Liver (tissue), 9 donors: ENCODE measurements around the gene PSIP1. TPM values are rescaled to one million over a fixed set of nuclear protein-coding genes. Genes with fewer than 3 reads are reported as not detected.
"Not testable (repeated sequence)": the region's sequence is repeated elsewhere in the genome, so short reads cannot be mapped to it uniquely, and the experiment has no call there.

Experiments
- DNase-seq: peaks from one replicate; pipeline ENCODE4 v3.0.0-alpha.2; 2017; ENCODE audit warnings: low spot score
- H3K27ac ChIP-seq, 2 donors: one replicate each; pipeline ENCODE4 v1.7.0; 2013; ENCODE audit warnings: inconsistent platforms in 2 of 2, low read length in 2 of 2, control low read depth in 1 of 2, low read depth in 1 of 2, mild to moderate bottlenecking in 1 of 2
- H3K27me3 ChIP-seq, 4 donors: one replicate each; pipeline versions ENCODE4 v1.6.1 to v1.7.0; 2013; ENCODE audit warnings: low read length in 3 of 4, inconsistent platforms in 1 of 4, mild to moderate bottlenecking in 1 of 4, moderate library complexity in 1 of 4; ENCODE audit not compliant: control insufficient read depth in 4 of 4, insufficient read depth in 4 of 4
- H3K36me3 ChIP-seq, 4 donors: one replicate each; pipeline versions ENCODE4 v1.6.1 to v1.7.0; 2013; ENCODE audit warnings: low read length in 3 of 4, mild to moderate bottlenecking in 3 of 4, low read depth in 1 of 4, moderate library complexity in 1 of 4; ENCODE audit not compliant: control insufficient read depth in 4 of 4, insufficient read depth in 3 of 4
- H3K4me1 ChIP-seq, 4 donors: one replicate each; pipeline versions ENCODE4 v1.6.1 to v1.7.0; 2013; ENCODE audit warnings: low read length in 3 of 4, mild to moderate bottlenecking in 3 of 4, moderate library complexity in 1 of 4; ENCODE audit not compliant: control insufficient read depth in 4 of 4, insufficient read depth in 4 of 4
- H3K4me3 ChIP-seq, 3 donors: one replicate each; pipeline versions ENCODE4 v1.6.1 to v1.7.0; 2013; ENCODE audit warnings: low read length in 3 of 3, control low read depth in 1 of 3, low read depth in 1 of 3, mild to moderate bottlenecking in 1 of 3
- H3K9ac ChIP-seq, 2 donors: one replicate each; pipeline ENCODE4 v1.7.0; 2013; ENCODE audit warnings: low read length in 2 of 2, mild to moderate bottlenecking in 2 of 2, moderate library complexity in 2 of 2, control low read depth in 1 of 2, low read depth in 1 of 2
- H3K9me3 ChIP-seq, 4 donors: one replicate each; pipeline versions ENCODE4 v1.6.1 to v1.7.0; 2013; ENCODE audit warnings: low read length in 3 of 4; ENCODE audit not compliant: control insufficient read depth in 4 of 4
- EGR1 ChIP-seq, 2 donors: IDR thresholded peaks; 2 replicates each; pipeline ENCODE4 v1.6.1; 2016 to 2018; ENCODE audit warnings: antibody characterized with exemption in 2 of 2, low read depth in 2 of 2
- FOXA1 ChIP-seq: IDR thresholded peaks from 2 replicates; pipeline ENCODE4 v1.6.1; 2016; ENCODE audit warnings: antibody characterized with exemption
- FOXA2 ChIP-seq: IDR thresholded peaks from 2 replicates; pipeline ENCODE4 v1.6.1; 2016; ENCODE audit warnings: antibody characterized with exemption
- GABPA ChIP-seq, 2 donors: IDR thresholded peaks in 1 of 2; conservative IDR thresholded peaks in 1 of 2; 2 replicates each; pipeline ENCODE4 v1.6.1; 2016; ENCODE audit warnings: antibody characterized with exemption in 2 of 2, mild to moderate bottlenecking in 1 of 2, moderate library complexity in 1 of 2
- HNF4A ChIP-seq, 2 donors: conservative IDR thresholded peaks; 2 replicates each; pipeline ENCODE4 v1.6.1; 2016; ENCODE audit warnings: antibody characterized with exemption in 2 of 2, mild to moderate bottlenecking in 2 of 2
- HNF4G ChIP-seq: IDR thresholded peaks from 2 replicates; pipeline ENCODE4 v1.6.1; 2016; ENCODE audit warnings: antibody characterized with exemption
- JUND ChIP-seq, 2 donors: IDR thresholded peaks; 2 replicates each; pipeline ENCODE4 v1.6.1; 2016; ENCODE audit warnings: antibody characterized with exemption in 2 of 2
- RAD21 ChIP-seq, 2 donors: IDR thresholded peaks; 2 replicates each; pipeline ENCODE4 v1.6.1; 2016; ENCODE audit warnings: antibody characterized with exemption in 2 of 2, mild to moderate bottlenecking in 2 of 2
- RXRA ChIP-seq, 2 donors: IDR thresholded peaks; 2 replicates each; pipeline ENCODE4 v1.6.1; 2017 to 2018; ENCODE audit warnings: antibody characterized with exemption in 2 of 2, mild to moderate bottlenecking in 1 of 2
- SP1 ChIP-seq: IDR thresholded peaks from 2 replicates; pipeline ENCODE4 v1.6.1; 2018; ENCODE audit warnings: antibody characterized with exemption, mild to moderate bottlenecking
- YY1 ChIP-seq: IDR thresholded peaks from 2 replicates; pipeline ENCODE4 v1.6.1; 2016; ENCODE audit warnings: antibody characterized with exemption, mild to moderate bottlenecking
- WGBS: extraction: QIAGEN DNeasy Blood & Tissue Kit; methylation state at CpG from one replicate; pipeline ENCODE4 v1.1.7; 2013; 5-methylcytosine and 5-hydroxymethylcytosine counted together
- polyA plus RNA-seq, 2 donors: library from polyadenylated mRNA; stranded (reverse) in 1 of 2; unstranded in 1 of 2; fragments of 200-250 nt in 1 of 2; fragments of >200 nt in 1 of 2; fragmentation: Nextera tagmentation in 1 of 2; extraction: Ambion mirVana in 1 of 2; gene quantifications; one replicate each; pipeline versions ENCODE4 v1.2.1 to v1.2.3, GENCODE V29; 2013 to 2015
- total RNA-seq, 2 donors: library from RNA; depleted of rRNA; stranded (reverse); fragments of >200 nt; gene quantifications; one replicate each; pipeline ENCODE4 v1.2.3, GENCODE V29; 2014
- TF ChIP-seq, protein P1 (sequence below): IDR thresholded peaks from 2 replicates; pipeline ENCODE4 v1.6.1; 2016; ENCODE audit warnings: antibody characterized with exemption
- TF ChIP-seq, protein P2 (sequence below): IDR thresholded peaks from 2 replicates; pipeline ENCODE4 v1.6.1; 2016; ENCODE audit warnings: antibody characterized with exemption
- TF ChIP-seq, protein P3 (sequence below): fragments of 150-350 bp; IDR thresholded peaks from 2 replicates; pipeline ENCODE4 v1.5.1; 2017; ENCODE audit warnings: improper control_type of control experiment, low read depth, low read length; ENCODE audit not compliant: missing input control
- TF ChIP-seq, protein P4 (sequence below): IDR thresholded peaks from 2 replicates; pipeline ENCODE4 v1.6.1; 2016; ENCODE audit warnings: antibody characterized with exemption, mild to moderate bottlenecking
- TF ChIP-seq, protein P5 (sequence below): IDR thresholded peaks from 2 replicates; pipeline ENCODE4 v1.6.1; 2016; ENCODE audit warnings: antibody characterized with exemption
- donor health status: healthy.
- donor health status: healthy.
- donor health status: healthy.
- donor health status: healthy.
- donor health status: healthy.

The PSIP1 gene
- total and polyA plus RNA-seq, 4 donors, result 9.2 to 22.7 (median 13.2) TPM

DNA sequence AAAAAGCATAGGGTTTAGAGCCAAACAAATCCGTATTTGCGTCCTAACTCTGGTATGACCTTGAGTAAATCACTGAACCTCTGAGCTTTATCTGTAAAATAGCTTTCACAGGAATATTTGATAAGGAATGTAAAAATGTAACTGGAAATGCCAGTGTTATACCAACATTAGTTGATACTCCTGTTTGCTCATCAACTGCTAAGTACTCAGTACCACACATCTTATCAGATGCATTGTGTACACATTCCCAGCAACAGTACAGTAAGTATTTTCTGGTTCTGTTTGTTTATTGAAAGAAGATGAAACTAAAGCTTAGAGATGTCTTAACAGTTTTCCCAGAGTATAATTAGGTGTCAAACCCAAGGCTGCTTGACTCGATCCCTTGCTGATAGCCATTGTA is 66.6 kb downstream of the PSIP1 start:
- no peak for DNase-seq
- H3K4me3 ChIP-seq, result no peak overlapping the region

DNA sequence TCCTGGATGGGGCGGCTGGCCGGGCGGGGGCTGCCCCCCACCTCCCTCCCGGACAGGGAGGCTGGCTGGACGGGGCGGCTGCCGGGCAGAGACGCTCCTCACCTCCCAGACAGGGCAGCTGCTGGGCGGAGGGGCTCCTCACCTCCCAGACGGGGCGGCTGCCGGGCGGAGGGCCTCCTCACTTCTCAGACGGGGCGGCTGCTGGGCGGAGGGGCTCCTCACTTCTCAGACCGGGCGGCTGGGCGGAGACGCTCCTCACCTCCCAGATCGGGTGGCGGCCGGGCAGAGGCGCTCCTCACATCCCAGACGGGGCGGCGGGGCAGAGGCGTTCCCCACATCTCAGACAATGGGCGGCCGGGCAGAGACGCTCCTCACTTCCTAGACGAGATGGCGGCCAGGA is 68.5 kb downstream of the PSIP1 start:
- not testable (repeated sequence) for DNase-seq, H3K4me1 ChIP-seq, H3K4me3 ChIP-seq, H3K9me3 ChIP-seq, H3K9ac ChIP-seq, H3K27me3 ChIP-seq, H3K27ac ChIP-seq
- WGBS, result 98% methylated on average over 33 of the region's 33 CpGs
- peaks cover 6 to 45% (median 23%) of the 10 kb centered on the region in 4 donors for H3K36me3 ChIP-seq

More for the DNA sequence above, 66.6 kb downstream of the PSIP1 start:
- WGBS, result 82% methylated on average over 3 of the region's 3 CpGs
- Histone ChIP-seq H3K4me1 (no peaks in the 10 kb centered on the region), H3K27me3 (no peaks in the 10 kb centered on the region), H3K27ac (no peak overlapping the region), H3K9me3 (no peaks in the 10 kb centered on the region), H3K9ac (no peak overlapping the region), H3K36me3 (peaks cover 10 to 60% (median 39%) of the 10 kb centered on the region in 4 donors)
- TF ChIP-seq HNF4G (no peak), EGR1 (IDR thresholded peaks at IDR 0.05; ENCODE audit: low read depth in 2 of 2) (no peak), RAD21 (IDR thresholded peaks at IDR 0.05) (no peak), GABPA (IDR thresholded peaks at IDR 0.05 in 1 of 2, conservative IDR thresholded peaks at IDR 0.05 in 1 of 2) (no peak), FOXA1 (no peak), HNF4A (conservative IDR thresholded peaks at IDR 0.05) (no peak), RXRA (IDR thresholded peaks at IDR 0.05) (no peak), YY1 (no peak), SP1 (no peak), FOXA2 (no peak), JUND (IDR thresholded peaks at IDR 0.05) (no peak)
- TF ChIP-seq, protein P1, sequence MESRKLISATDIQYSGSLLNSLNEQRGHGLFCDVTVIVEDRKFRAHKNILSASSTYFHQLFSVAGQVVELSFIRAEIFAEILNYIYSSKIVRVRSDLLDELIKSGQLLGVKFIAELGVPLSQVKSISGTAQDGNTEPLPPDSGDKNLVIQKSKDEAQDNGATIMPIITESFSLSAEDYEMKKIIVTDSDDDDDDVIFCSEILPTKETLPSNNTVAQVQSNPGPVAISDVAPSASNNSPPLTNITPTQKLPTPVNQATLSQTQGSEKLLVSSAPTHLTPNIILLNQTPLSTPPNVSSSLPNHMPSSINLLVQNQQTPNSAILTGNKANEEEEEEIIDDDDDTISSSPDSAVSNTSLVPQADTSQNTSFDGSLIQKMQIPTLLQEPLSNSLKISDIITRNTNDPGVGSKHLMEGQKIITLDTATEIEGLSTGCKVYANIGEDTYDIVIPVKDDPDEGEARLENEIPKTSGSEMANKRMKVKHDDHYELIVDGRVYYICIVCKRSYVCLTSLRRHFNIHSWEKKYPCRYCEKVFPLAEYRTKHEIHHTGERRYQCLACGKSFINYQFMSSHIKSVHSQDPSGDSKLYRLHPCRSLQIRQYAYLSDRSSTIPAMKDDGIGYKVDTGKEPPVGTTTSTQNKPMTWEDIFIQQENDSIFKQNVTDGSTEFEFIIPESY, result no peak
- TF ChIP-seq, protein P2, sequence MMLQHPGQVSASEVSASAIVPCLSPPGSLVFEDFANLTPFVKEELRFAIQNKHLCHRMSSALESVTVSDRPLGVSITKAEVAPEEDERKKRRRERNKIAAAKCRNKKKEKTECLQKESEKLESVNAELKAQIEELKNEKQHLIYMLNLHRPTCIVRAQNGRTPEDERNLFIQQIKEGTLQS, result no peak
- TF ChIP-seq, protein P3, sequence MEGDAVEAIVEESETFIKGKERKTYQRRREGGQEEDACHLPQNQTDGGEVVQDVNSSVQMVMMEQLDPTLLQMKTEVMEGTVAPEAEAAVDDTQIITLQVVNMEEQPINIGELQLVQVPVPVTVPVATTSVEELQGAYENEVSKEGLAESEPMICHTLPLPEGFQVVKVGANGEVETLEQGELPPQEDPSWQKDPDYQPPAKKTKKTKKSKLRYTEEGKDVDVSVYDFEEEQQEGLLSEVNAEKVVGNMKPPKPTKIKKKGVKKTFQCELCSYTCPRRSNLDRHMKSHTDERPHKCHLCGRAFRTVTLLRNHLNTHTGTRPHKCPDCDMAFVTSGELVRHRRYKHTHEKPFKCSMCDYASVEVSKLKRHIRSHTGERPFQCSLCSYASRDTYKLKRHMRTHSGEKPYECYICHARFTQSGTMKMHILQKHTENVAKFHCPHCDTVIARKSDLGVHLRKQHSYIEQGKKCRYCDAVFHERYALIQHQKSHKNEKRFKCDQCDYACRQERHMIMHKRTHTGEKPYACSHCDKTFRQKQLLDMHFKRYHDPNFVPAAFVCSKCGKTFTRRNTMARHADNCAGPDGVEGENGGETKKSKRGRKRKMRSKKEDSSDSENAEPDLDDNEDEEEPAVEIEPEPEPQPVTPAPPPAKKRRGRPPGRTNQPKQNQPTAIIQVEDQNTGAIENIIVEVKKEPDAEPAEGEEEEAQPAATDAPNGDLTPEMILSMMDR, result no peak
- TF ChIP-seq, protein P4, sequence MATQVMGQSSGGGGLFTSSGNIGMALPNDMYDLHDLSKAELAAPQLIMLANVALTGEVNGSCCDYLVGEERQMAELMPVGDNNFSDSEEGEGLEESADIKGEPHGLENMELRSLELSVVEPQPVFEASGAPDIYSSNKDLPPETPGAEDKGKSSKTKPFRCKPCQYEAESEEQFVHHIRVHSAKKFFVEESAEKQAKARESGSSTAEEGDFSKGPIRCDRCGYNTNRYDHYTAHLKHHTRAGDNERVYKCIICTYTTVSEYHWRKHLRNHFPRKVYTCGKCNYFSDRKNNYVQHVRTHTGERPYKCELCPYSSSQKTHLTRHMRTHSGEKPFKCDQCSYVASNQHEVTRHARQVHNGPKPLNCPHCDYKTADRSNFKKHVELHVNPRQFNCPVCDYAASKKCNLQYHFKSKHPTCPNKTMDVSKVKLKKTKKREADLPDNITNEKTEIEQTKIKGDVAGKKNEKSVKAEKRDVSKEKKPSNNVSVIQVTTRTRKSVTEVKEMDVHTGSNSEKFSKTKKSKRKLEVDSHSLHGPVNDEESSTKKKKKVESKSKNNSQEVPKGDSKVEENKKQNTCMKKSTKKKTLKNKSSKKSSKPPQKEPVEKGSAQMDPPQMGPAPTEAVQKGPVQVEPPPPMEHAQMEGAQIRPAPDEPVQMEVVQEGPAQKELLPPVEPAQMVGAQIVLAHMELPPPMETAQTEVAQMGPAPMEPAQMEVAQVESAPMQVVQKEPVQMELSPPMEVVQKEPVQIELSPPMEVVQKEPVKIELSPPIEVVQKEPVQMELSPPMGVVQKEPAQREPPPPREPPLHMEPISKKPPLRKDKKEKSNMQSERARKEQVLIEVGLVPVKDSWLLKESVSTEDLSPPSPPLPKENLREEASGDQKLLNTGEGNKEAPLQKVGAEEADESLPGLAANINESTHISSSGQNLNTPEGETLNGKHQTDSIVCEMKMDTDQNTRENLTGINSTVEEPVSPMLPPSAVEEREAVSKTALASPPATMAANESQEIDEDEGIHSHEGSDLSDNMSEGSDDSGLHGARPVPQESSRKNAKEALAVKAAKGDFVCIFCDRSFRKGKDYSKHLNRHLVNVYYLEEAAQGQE, result no peak
- TF ChIP-seq, protein P5, sequence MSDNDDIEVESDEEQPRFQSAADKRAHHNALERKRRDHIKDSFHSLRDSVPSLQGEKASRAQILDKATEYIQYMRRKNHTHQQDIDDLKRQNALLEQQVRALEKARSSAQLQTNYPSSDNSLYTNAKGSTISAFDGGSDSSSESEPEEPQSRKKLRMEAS, result no peak

DNA sequence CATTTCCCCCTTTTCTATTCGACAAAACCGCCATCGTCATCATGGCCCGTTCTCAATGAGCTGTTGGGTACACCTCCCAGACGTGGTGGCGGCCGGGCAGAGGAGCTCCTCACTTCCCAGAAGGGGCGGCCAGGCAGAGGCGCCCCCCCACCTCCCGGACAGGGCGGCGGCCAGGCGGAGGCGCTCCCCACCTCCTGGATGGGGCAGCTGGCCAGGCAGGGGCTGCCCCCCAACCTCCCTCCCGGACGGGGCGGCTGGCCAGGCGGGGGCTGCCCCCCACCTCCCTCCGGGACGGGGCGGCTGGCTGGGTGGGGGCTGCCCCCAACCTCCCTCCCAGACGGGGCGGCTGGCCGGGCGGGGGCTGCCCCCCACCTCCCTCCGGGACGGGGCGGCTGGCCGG is 68.9 kb downstream of the PSIP1 start:
- H3K36me3 ChIP-seq, result peaks cover 6 to 41% (median 20%) of the 10 kb centered on the region in 4 donors
- not testable (repeated sequence) for H3K9ac ChIP-seq, H3K4me1 ChIP-seq, H3K27me3 ChIP-seq, H3K4me3 ChIP-seq, DNase-seq, H3K27ac ChIP-seq, H3K9me3 ChIP-seq
- 95% methylated on average over 26 of the region's 29 CpGs for WGBS
